ENCODE measurements around the gene ROR2.

ROR2 gene

GRCh38 chr9:91900055-91900796, 49.8 kb downstream of the ROR2 start:
- peak; percentile 10 for DNase-seq

GRCh38 chr9:91899594-91899993, 50.4 kb downstream of the ROR2 start:
- DNase-seq = no peak

- DNase-seq = no peak
Observed at GRCh38 chr9:91899219-91899563, 50.8 kb downstream of the ROR2 start.

GRCh38 chr9:91898451-91899218, 51.4 kb downstream of the ROR2 start:
- peak; percentile 68 for DNase-seq

GRCh38 chr9:91897201-91897600, 52.8 kb downstream of the ROR2 start:
- no peak for DNase-seq

GRCh38 chr9:91896513-91897121, 53.4 kb downstream of the ROR2 start:
- peak; percentile 51 for DNase-seq

- DNase-seq = no peak
Observed at GRCh38 chr9:91896097-91896496, 53.9 kb downstream of the ROR2 start.

GRCh38 chr9:91894536-91894935, 55.5 kb downstream of the ROR2 start:
- no peak for DNase-seq

- DNase-seq = no peak
Observed at GRCh38 chr9:91894023-91894422, 56.0 kb downstream of the ROR2 start.

- DNase-seq = no peak
Observed at GRCh38 chr9:91891915-91892314, 58.1 kb downstream of the ROR2 start.

- DNase-seq = no peak
Observed at GRCh38 chr9:91890662-91891061, 59.4 kb downstream of the ROR2 start.

GRCh38 chr9:91889161-91889911, 60.7 kb downstream of the ROR2 start:
- DNase-seq = no peak

- DNase-seq = no peak
Observed at GRCh38 chr9:91886414-91887076, 63.5 kb downstream of the ROR2 start.

GRCh38 chr9:91885746-91886413, 64.1 kb downstream of the ROR2 start:
- no peak for DNase-seq

- DNase-seq = no peak
Observed at GRCh38 chr9:91884696-91885687, 65.0 kb downstream of the ROR2 start.

- DNase-seq = no peak
Observed at GRCh38 chr9:91884153-91884552, 65.9 kb downstream of the ROR2 start.

GRCh38 chr9:91883503-91883902, 66.5 kb downstream of the ROR2 start:
- DNase-seq = no peak

GRCh38 chr9:91882627-91883026, 67.4 kb downstream of the ROR2 start:
- no peak for DNase-seq

GRCh38 chr9:91880378-91880972, 69.6 kb downstream of the ROR2 start:
- DNase-seq = no peak

GRCh38 chr9:91879231-91879630, 70.8 kb downstream of the ROR2 start:
- DNase-seq = no peak
